Measurements from ENCODE around the gene CMTM6.

CMTM6 gene, protein sequence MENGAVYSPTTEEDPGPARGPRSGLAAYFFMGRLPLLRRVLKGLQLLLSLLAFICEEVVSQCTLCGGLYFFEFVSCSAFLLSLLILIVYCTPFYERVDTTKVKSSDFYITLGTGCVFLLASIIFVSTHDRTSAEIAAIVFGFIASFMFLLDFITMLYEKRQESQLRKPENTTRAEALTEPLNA

DNA sequence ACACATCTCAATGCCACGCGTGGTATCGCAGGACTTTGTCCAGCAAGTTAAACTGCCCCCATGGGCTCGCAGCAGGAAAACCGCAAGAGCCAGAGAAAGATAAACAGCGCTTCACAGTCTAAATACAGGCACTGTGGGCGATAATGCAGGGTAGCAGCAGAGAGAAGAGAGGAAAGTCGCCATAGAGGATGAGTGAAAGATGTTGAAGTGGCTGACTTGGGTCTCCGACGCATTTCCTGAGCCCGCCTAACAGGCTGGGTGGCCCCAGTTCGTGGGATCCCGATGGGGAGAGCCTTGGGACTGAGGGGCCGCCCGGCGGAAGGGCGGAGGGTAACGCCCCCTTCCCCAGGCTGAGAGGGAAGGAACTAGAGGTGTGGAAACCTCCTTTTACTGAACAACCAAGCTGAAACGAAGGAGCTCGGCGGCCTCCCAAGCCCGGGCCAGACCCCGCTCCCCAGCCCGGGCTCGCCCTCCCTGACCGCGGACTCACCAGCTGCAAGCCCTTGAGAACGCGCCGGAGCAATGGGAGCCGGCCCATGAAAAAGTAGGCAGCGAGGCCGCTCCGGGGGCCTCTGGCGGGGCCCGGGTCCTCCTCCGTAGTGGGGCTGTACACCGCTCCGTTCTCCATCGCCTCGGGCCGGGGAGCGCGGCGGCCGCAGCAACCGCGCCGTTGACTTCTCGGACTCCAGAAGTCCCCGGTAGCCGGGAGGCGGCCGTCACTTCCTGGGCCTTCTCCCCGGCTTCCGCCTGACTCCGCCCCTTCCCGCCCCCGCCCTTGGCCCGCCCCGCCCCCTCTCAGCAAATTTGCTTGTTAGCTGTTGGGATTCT lies at the start of gene CMTM6:
Gene CMTM6, minus strand, starts transcription at position 735 of the 828 bp plus-strand sequence. Its CDS starts 107 bp downstream, at position 628.
- DNase-seq (ENCODE audit: low read depth), result peak; percentile 86
- TF ChIP-seq CTCF (conservative IDR thresholded peaks at IDR 0.05; ENCODE audit: low read depth, low read length), result no peak
- peak within 1 kb of the TSS; percentile 84 for H3K4me3 ChIP-seq (ENCODE audit: low read depth, low read length)

DNA sequence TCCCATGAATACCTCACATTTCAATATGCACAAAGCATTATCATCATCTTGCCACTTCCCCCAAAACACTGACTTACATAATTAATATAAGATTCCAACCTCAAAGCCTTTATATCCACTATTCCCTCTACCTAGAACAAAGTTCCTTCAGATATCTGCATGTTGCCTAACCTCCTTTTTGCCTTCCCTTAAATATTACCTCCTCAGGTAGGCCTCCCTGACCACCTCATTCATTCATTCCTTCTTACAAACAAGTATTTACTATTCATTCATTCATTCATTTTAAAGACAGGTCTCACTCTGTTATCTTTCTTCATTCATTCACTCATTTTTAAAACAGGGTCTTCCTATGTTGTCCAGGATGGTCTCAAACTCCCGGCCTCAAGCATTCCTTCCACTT lies 49.4 kb upstream of the CMTM6 start:
- no peak for TF ChIP-seq CTCF (conservative IDR thresholded peaks at IDR 0.05; ENCODE audit: low read depth, low read length)
- DNase-seq (ENCODE audit: low read depth), result no peak
- no peak overlapping the region for H3K4me3 ChIP-seq (ENCODE audit: low read depth, low read length)

GRCh38 chr3:32551496-32551895 lies 48.8 kb upstream of the CMTM6 start:
- no peak for TF ChIP-seq CTCF (conservative IDR thresholded peaks at IDR 0.05; ENCODE audit: low read depth, low read length)
- no peak for DNase-seq (ENCODE audit: low read depth)
- no peak overlapping the region for H3K4me3 ChIP-seq (ENCODE audit: low read depth, low read length)

DNA sequence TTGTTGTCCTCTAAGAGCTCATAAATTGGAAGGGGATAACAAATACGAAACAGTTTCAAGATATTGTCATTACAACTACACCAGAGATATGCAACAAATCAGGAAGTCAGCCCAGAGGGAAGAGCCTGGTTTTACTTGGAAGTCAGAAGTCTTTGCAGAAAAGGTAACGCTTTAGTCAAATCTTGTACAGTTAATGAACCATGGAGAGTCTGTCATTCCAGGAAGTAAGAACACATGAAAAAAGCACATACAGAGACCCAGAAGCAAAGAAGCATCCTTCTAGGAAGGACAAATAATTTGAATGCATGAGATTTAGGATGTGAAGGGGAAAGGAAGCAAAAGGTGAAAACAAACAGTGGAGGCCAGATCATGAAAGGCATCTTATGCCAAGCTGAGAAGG lies 48.4 kb upstream of the CMTM6 start:
- H3K4me3 ChIP-seq (ENCODE audit: low read depth, low read length), result no peak overlapping the region
- DNase-seq (ENCODE audit: low read depth), result no peak

DNA sequence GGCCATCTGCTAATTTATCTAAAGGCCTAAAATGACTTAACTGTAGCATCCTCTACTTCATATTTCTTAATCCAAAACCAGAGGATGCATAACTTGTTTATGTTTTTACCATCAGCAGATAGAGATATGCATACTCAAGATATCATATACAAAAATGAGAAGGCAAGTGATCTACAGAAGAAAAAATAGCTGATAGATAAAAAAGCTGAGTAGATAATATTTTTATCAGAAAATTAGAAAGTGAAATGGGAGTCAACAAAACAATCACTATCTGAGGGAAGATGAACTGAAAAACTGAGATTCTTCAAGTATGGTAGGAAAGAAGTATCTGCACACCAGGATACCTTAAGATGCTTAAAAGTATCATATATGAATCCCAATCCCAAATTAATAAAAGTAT lies 42.7 kb upstream of the CMTM6 start:
- no peak for TF ChIP-seq CTCF (conservative IDR thresholded peaks at IDR 0.05; ENCODE audit: low read depth, low read length)
- DNase-seq (ENCODE audit: low read depth), result no peak
- no peak overlapping the region for H3K4me3 ChIP-seq (ENCODE audit: low read depth, low read length)

More for the DNA sequence above, 48.4 kb upstream of the CMTM6 start:
- no peak for TF ChIP-seq CTCF (conservative IDR thresholded peaks at IDR 0.05; ENCODE audit: low read depth, low read length)

GRCh38 chr3:32544894-32545293 lies 42.2 kb upstream of the CMTM6 start:
- peak; percentile 28 for DNase-seq (ENCODE audit: low read depth)
- TF ChIP-seq CTCF (conservative IDR thresholded peaks at IDR 0.05; ENCODE audit: low read depth, low read length), result no peak

More at GRCh38 chr3:32544894-32545293, 42.2 kb upstream of the CMTM6 start:
- H3K4me3 ChIP-seq (ENCODE audit: low read depth, low read length), result no peak overlapping the region

Measured in choroid plexus epithelial cell (primary cell).